CD4-positive, alpha-beta T cell treated with Interleukin-6 at 100 ng/mL for 8 hours (primary cell): ENCODE measurements around the gene SLC2A13.
"Not testable (repeated sequence)": the region's sequence is repeated elsewhere in the genome, so short reads cannot be mapped to it uniquely, and the experiment has no call there.

Experiments used
- DNase-seq: peaks from one replicate; pipeline ENCODE4 v3.0.0-alpha.2; 2020; ENCODE audit warnings: mixed read lengths, low spot score

SLC2A13 gene

DNA sequence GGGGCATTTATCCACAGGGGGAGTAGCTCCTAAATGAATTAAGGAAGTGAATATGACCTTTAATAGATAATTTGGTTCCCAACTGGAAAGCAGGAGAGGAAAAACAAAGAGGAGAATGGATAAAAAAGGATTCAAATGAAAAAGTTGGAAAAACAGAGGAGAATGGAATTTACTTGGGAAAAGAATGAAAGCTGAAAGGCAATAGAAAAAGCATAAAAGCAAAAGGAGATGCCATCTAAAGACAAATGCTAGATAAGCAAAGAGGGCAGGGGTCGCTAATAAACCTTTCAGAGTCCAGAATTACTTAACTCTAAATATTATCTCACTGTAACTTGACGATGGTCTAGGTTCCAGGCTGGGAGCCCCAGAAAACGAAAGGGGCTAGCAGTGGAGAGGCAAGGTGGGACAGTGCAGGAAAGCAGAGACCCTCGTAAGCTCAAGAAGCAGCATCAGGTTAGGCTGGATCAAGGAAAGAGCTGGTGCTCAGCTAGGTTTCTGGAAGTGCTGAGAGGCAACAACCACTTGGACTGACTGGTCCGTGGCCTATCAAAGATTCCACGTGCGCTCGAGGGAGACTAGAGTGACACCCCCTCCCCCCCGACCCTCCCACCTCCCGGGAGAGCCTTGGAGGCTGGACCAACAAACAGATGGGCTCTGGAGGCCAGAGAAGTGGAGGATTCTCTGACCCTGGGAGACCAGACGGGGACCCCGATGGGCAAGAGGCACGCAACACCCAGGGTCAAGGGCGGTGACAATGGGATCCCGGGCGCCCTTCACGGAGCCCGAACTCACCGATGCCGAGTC is 1.2 kb downstream of the SLC2A13 start:
- DNase-seq: no peak

GRCh38 chr12:40103043-40103442 is 2.8 kb downstream of the SLC2A13 start:
- DNase-seq: no peak

DNA sequence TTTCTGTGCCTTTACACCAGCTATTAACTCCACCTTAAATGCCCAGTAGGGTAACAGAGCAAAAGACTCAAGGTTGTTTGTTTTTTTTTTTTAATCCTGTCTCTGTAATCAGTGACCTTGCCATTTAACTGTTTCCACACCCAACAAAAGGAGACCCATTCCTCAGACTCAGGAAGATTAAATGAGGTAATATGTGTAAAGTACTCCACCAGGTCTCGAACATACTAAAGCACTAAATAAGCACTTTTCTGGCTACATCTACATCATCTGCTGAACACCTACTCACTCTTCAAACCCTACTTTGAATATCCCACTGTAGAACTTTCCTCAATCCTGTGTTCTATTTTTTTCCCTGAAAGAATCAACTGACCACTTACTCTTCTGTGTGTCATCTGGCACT is 4.1 kb downstream of the SLC2A13 start:
- DNase-seq: no peak

DNA sequence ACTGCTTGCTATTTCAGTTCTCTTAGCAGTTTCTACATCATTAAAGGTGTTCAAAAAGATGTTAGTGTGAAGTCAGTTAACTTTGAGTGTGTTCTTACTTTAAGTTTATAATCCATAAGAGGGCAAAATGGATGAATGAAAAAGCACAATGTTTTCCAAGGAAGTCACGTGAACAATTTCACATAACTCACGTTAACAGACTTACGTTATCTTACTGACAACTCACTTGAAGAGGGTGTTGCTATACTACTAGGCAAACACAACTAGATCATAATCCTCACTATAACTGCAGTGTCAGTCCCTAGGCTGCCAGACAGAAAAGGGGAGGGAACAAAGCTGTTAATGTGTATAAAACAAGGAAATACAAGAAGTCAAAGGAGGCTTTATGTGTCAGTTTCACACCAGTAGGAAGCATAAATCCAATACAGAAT is 6.4 kb downstream of the SLC2A13 start:
- no peak for DNase-seq

DNA sequence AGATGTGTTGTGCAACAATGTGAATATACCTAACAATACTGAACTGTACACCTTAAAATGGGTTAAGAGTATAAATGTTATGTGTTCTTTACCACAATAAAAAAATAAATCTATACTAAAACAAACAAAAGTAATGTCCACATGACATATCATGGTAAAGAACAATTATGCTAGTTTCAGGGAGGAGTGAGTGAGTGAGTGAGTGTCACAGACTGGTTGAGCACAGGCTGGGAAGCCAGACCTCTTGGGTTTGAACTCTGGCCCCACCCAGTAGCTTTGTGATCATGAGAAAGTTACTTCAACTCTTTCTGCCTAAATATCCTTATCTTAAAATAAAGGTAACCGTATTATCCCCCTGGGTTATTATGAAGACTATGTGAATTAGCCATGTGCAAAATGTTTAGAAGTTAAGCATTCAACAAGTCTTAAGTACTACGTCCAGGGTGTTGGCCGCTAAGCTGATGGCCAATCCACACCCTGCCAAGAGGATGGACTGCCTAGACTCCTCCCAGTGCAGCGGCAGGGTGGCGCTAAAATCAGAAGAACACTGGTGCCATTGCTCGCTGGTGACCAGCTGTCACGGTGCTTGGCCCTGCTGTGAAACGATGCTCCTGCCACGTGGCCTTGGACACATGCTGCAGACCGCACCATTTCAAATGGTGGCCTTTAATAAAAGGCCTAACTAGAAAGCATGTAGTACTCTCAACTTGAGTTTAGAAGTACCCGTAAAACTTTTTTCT is 7.3 kb downstream of the SLC2A13 start:
- DNase-seq: no peak

DNA sequence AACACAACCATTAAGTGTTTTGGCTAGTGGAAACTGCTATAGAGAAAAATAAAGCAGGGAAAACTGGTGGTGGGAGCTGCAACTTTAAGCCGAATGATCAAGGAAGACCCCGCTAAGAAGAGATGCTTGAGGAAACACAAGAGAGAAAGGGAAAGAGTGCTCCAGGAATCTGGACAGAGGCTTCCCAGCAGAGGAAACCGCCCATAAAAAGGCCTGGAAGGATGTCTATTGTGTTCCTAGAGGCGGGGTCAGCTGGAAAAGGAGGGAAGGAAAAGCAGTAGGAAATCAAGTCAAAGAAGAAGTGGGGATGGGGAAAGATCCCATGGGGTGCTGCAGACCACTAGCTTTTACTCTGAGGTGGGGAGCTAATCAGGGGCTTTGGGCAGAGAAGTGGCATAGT is 12.4 kb downstream of the SLC2A13 start:
- no peak for DNase-seq

DNA sequence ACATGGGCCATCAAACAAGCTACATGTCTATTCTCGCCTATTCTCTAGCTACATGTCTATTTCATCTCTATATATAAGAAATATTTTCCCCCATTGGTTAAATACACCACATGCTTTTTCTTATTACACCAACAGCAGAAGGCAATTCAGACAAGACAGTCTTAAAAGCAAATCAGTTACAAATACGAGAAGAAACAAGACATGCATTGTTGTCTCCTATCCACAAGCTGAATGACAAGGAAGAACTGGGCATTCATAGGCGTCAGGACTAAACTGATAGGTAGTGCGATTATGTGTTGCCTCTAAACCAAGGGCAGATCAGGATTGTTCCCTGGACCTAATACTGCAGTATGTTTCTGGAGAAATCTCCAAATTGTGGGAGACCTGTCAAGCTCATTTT is 19.4 kb downstream of the SLC2A13 start:
- no peak for DNase-seq

- no peak for DNase-seq
These were observed 27.6 kb downstream of the SLC2A13 start for GRCh38 chr12:40078266-40078665.

GRCh38 chr12:40075458-40075857 is 30.4 kb downstream of the SLC2A13 start:
- DNase-seq: no peak

DNA sequence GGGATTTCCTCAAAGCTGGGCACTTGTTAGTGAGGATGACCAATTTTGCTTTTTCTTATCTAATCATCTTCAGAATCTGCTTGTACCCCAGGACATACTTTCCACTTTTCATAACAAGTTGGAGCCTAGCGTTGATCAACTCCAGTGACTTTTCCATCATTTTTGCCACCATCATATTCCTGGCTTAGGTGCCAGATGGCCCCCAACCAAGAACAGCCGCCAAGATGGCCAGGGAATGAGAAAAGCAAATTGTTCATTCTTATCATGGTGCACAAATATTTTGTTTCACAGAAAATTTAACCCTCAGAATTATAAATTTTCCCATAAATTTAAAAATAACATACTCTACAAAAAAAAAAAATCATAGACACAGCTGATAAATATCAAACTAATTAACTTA is 37.5 kb downstream of the SLC2A13 start:
- no peak for DNase-seq

DNA sequence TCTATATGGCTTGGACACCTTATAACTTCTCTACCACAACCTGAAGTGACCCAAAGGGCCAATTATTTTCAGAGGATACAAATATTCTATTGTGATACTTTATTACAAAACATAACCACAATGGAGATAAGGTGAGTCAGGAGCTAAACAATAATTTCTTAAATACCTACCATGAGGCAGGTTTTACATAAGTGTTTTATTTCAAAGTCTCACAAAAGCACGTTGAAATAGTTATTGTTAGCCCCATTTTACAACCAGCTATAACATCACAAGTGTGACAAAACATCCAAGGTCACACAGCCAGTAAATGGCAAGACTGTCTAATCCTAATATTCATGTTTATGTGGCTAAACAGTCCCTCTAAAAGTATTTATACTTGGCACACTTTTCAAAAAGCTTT is 40.2 kb downstream of the SLC2A13 start:
- DNase-seq: no peak

- no peak for DNase-seq
These were observed 42.5 kb downstream of the SLC2A13 start for GRCh38 chr12:40063414-40063813.

DNA sequence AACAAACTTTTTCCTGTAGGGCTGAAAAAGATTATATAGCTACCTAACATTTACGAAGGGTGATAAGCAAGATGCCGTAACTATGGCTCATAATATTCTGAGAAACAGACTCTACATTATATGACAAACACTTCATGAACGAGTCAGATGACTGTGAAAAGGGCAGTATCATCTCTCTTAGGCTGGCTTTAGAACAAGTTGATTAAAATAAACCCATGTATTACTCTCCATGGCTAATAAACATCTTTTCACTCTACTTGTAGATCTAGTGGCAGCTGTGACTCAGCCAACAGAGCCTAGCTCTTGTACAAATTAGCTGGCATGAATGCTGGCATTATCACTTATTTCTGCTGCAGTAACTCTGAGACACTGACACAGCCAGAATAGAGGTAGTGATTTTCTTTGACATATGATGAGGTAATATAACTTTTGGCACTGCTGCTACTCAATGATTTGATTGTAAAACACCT is 47.1 kb downstream of the SLC2A13 start:
- DNase-seq: no peak

DNA sequence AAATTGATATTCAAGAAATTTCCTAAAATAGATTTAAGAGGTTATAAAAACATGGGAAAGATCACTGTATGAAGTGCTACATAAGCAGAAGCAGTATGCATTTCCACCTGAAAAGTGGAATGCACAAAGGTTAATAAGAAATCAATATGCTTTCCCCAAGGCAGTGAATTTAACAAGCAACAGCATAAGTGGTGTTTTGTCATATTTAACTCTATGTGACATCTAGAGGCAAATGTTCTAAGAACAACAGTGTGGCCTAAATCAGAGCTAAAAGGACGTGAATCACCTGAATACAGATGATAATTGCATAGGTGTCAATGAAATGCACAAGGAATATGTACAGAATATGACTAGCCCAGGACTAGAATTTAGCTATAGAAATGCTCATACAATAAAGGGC is 49.5 kb downstream of the SLC2A13 start:
- no peak for DNase-seq

GRCh38 chr12:40055776-40056175 is 50.1 kb downstream of the SLC2A13 start:
- DNase-seq: no peak

DNA sequence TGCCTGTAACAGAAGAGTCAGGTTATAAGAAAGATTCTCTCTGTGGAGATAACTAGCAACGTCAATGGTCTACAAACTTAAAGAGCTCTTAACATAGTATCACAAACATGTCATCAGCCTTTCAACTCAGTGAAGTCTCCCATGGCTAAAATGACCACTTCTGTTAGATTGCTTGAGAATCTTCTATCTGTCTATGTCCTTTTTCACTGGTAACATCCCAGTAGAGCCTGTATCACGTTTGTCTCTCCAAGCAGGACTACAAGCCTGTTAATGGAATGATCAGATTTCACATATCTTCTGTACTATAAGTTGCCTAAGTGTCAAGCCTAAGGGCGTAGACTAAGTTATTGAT is 50.7 kb downstream of the SLC2A13 start:
- no peak for DNase-seq

GRCh38 chr12:40054555-40055227 is 51.2 kb downstream of the SLC2A13 start:
- no peak for DNase-seq

DNA sequence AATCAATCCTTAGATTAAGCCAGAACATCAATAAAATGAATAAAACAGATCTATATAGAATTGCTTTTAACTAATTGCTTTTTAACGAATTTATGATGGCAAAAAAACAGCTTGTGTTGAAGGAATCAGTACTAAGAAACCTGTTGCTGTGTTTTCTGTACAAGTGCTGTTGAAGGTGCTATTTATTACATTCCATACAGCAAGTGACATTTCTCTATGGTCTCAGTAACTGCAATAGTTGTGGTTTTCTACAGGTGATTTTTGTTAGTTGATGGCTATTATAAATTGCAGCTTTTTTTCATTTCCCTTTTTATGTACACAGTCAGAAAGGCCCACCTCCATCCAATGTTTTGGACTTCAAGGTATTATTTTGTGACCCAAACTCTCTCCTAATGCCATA is 56.6 kb downstream of the SLC2A13 start:
- no peak for DNase-seq

DNA sequence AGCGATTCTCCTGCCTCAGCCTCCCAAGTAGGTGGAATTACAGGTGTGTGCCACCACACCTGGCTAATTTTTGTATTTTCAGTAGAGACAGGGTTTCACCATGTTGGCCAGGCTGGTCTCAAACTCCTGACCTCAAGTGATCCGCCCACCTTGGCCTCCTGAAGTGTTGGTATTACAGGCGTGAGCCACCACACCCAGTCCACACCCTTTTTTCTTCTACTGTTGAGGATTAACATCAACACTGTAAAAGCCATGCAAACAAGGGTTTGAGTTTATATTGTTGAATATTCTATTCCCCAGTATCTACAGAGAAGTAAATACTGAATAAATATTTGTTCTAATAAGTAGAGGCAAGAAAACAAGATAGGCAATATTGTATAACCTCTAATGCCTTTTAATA is 58.9 kb downstream of the SLC2A13 start:
- DNase-seq: not testable (repeated sequence)

GRCh38 chr12:40045656-40046055 is 60.2 kb downstream of the SLC2A13 start:
- DNase-seq: no peak

GRCh38 chr12:40044396-40044795 is 61.5 kb downstream of the SLC2A13 start:
- no peak for DNase-seq

DNA sequence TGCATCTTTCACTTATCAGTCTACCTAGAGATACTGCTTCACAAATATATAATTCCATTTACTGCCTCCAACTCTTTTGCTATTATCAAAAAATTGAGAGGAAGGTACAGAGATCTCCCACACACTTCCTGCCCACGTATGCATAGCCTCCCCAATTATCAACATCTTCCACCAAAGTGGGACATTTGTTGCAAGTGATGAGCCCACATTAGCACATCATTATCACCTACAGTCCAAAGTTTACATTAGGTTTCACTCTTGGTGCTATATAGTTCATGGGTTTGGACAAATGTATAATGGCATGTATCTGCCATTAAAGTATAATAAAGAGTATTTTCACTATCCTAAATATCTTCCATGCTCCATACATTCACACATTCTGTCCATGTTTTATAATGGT is 66.3 kb downstream of the SLC2A13 start:
- no peak for DNase-seq

DNA sequence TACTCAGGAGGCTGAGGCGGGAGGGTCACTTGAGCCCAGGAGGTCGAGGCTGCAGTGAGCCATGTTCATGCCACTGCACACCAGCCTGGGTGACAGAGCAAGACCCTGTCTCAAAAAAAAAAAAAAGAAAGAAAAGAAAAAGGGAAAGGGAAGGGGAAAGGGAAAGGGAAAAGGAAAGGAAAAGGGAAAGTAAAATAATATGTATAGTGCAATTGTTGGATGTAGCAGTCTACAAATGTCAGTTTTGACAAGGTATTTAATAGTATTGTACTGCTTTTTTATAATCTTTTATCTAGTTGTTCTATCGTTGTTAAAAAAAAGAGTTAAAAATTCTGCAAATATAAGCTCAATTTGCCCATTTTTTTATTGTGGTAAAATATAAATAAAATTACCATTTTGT is 67.3 kb downstream of the SLC2A13 start:
- no peak for DNase-seq
